HEK293 (cell line): Measurements from ENCODE around the gene RIPK4.

Source experiments
- CTCF ChIA-PET: fragments of 350-600 bp; formaldehyde crosslinking; extraction: SDS; loops from one replicate; lab custom pipeline; 2021; ENCODE audit warnings: antibody characterized with exemption; lab: Yijun Ruan, JAX
- POLR2A ChIA-PET: fragments of 300-600 bp; formaldehyde crosslinking; extraction: SDS; loops from one replicate; lab custom pipeline; 2020; ENCODE audit warnings: antibody characterized with exemption, inconsistent platforms; lab: Yijun Ruan, JAX
- H3K27ac ChIP-seq: fragments of 200-500 bp; sonication (Bioruptor generic); 2 replicates; pipeline ENCODE4 v1.5.1; 2014; ENCODE audit warnings: low read depth, low read length, control low read depth, inconsistent platforms; ENCODE audit errors: extremely low read depth
- H3K36me3 ChIP-seq, 2 experiments: fragments of 200-500 bp in 1 of 2; sonication (Bioruptor generic) in 1 of 2; 1 replicate in 1 of 2; 2 replicates in 1 of 2; pipeline ENCODE4 v1.5.1; 2014 to 2017; ENCODE audit warnings: inconsistent platforms in 2 of 2, low read length in 2 of 2; ENCODE audit not compliant: control insufficient read depth in 2 of 2, insufficient read depth in 1 of 2
- H3K4me1 ChIP-seq: fragments of 200-500 bp; sonication (Bioruptor generic); 2 replicates; pipeline ENCODE4 v1.5.1; 2014; ENCODE audit warnings: mild to moderate bottlenecking, low read length, inconsistent platforms; ENCODE audit not compliant: control insufficient read depth, insufficient read depth
- H3K4me3 ChIP-seq: 2 replicates; pipeline ENCODE4 v1.5.1; 2011; ENCODE audit warnings: low read depth, mild to moderate bottlenecking, control low read depth, low read length, moderate library complexity
- H3K9me3 ChIP-seq: fragments of 200-500 bp; sonication (Bioruptor generic); 2 replicates; pipeline ENCODE4 v1.5.1; 2014; ENCODE audit warnings: low read depth, low read length, inconsistent platforms; ENCODE audit not compliant: control insufficient read depth, insufficient read depth
- BCL11A ChIP-seq: fragments of 450-650 bp; formaldehyde crosslinking; IDR thresholded peaks from 2 replicates; pipeline ENCODE4 v1.5.1; 2016; ENCODE audit warnings: low read depth, missing biosample characterization, missing genetic modification characterization
- IKZF3 ChIP-seq: fragments of 450-650 bp; IDR thresholded peaks from 2 replicates; pipeline ENCODE4 v1.5.0; 2018; ENCODE audit warnings: missing biosample characterization, mild to moderate bottlenecking, missing genetic modification characterization, moderate library complexity
- KLF1 ChIP-seq: fragments of 450-650 bp; formaldehyde crosslinking; IDR thresholded peaks from 2 replicates; pipeline ENCODE4 v1.5.1; 2016; ENCODE audit warnings: missing biosample characterization, missing genetic modification characterization
- PRDM1 ChIP-seq: fragments of 450-650 bp; formaldehyde crosslinking; IDR thresholded peaks from 2 replicates; pipeline ENCODE4; 2016; ENCODE audit warnings: missing biosample characterization, missing genetic modification characterization
- SALL2 ChIP-seq: fragments of 450-650 bp; formaldehyde crosslinking; IDR thresholded peaks from 2 replicates; pipeline ENCODE4 v1.5.0; 2017; ENCODE audit warnings: missing biosample characterization, mild to moderate bottlenecking, missing genetic modification characterization, borderline replicate concordance
- ZBTB17 ChIP-seq: fragments of 450-650 bp; formaldehyde crosslinking; IDR thresholded peaks from 2 replicates; pipeline ENCODE4 v1.5.1; 2016; ENCODE audit warnings: missing biosample characterization, missing genetic modification characterization
- ZBTB20 ChIP-seq: fragments of 450-650 bp; formaldehyde crosslinking; IDR thresholded peaks from 2 replicates; pipeline ENCODE4 v1.5.1; 2016; ENCODE audit warnings: missing biosample characterization, missing genetic modification characterization
- ZBTB8A ChIP-seq: fragments of 450-650 bp; formaldehyde crosslinking; IDR thresholded peaks from 2 replicates; pipeline ENCODE4 v1.5.1; 2016; ENCODE audit warnings: missing biosample characterization, missing genetic modification characterization
- ZFP69B ChIP-seq: fragments of 450-650 bp; formaldehyde crosslinking; IDR thresholded peaks from 2 replicates; pipeline ENCODE4 v1.5.1; 2016; ENCODE audit warnings: missing biosample characterization, missing genetic modification characterization
- ZIC2 ChIP-seq: fragments of 450-650 bp; formaldehyde crosslinking; IDR thresholded peaks from 2 replicates; pipeline ENCODE4 v1.5.1; 2016; ENCODE audit warnings: missing biosample characterization, missing genetic modification characterization
- ZNF114 ChIP-seq: fragments of 450-650 bp; formaldehyde crosslinking; IDR thresholded peaks from 2 replicates; pipeline ENCODE4 v1.5.0; 2017; ENCODE audit warnings: missing biosample characterization, missing genetic modification characterization
- ZNF16 ChIP-seq: fragments of 450-650 bp; formaldehyde crosslinking; IDR thresholded peaks from 2 replicates; pipeline ENCODE4 v1.5.1; 2016; ENCODE audit warnings: low read depth, missing biosample characterization, missing genetic modification characterization
- ZNF2 ChIP-seq: fragments of 450-650 bp; formaldehyde crosslinking; IDR thresholded peaks from 2 replicates; pipeline ENCODE4 v1.5.1; 2016; ENCODE audit warnings: missing biosample characterization, missing genetic modification characterization
- ZNF223 ChIP-seq: fragments of 450-650 bp; formaldehyde crosslinking; IDR thresholded peaks from 2 replicates; pipeline ENCODE4 v1.5.1; 2016; ENCODE audit warnings: missing biosample characterization, missing genetic modification characterization
- ZNF341 ChIP-seq: fragments of 450-650 bp; formaldehyde crosslinking; IDR thresholded peaks from 2 replicates; pipeline ENCODE4; 2016; ENCODE audit warnings: low read depth, missing biosample characterization, missing genetic modification characterization
- ZNF394 ChIP-seq: fragments of 450-650 bp; formaldehyde crosslinking; IDR thresholded peaks from 2 replicates; pipeline ENCODE4 v1.5.1; 2016; ENCODE audit warnings: missing biosample characterization, missing genetic modification characterization, mild to moderate bottlenecking, moderate library complexity, borderline replicate concordance
- ZNF501 ChIP-seq: fragments of 450-650 bp; formaldehyde crosslinking; IDR thresholded peaks from 2 replicates; pipeline ENCODE4 v1.5.1; 2016; ENCODE audit warnings: missing biosample characterization, missing genetic modification characterization
- ZNF529 ChIP-seq: fragments of 450-650 bp; formaldehyde crosslinking; IDR thresholded peaks from 2 replicates; pipeline ENCODE4 v1.5.1; 2017; ENCODE audit warnings: missing genetic modification characterization, missing biosample characterization; ENCODE audit not compliant: insufficient replicate concordance
- ZNF544 ChIP-seq: fragments of 450-650 bp; formaldehyde crosslinking; IDR thresholded peaks from 2 replicates; pipeline ENCODE4 v1.5.0; 2017; ENCODE audit warnings: missing biosample characterization, missing genetic modification characterization
- ZNF548 ChIP-seq: fragments of 450-650 bp; formaldehyde crosslinking; IDR thresholded peaks from 2 replicates; pipeline ENCODE4 v1.5.1; 2016; ENCODE audit warnings: missing biosample characterization, missing genetic modification characterization
- ZNF560 ChIP-seq: fragments of 450-650 bp; formaldehyde crosslinking; IDR thresholded peaks from 2 replicates; pipeline ENCODE4 v1.5.1; 2017; ENCODE audit warnings: missing biosample characterization, missing genetic modification characterization, borderline replicate concordance
- ZNF677 ChIP-seq: fragments of 450-650 bp; IDR thresholded peaks from 2 replicates; pipeline ENCODE4 v1.5.0; 2018; ENCODE audit warnings: missing biosample characterization, mild to moderate bottlenecking, missing genetic modification characterization, moderate library complexity
- ZNF707 ChIP-seq: fragments of 450-650 bp; formaldehyde crosslinking; IDR thresholded peaks from 2 replicates; pipeline ENCODE4 v1.5.1; 2016; ENCODE audit warnings: missing biosample characterization, missing genetic modification characterization
- ZNF843 ChIP-seq: fragments of 450-650 bp; formaldehyde crosslinking; IDR thresholded peaks from 2 replicates; pipeline ENCODE4 v1.5.1; 2016; ENCODE audit warnings: missing biosample characterization, missing genetic modification characterization
- ZSCAN30 ChIP-seq: fragments of 450-650 bp; IDR thresholded peaks from 2 replicates; pipeline ENCODE4 v1.5.1; 2018; ENCODE audit warnings: missing biosample characterization, mild to moderate bottlenecking, missing genetic modification characterization, moderate library complexity
- ZXDB ChIP-seq: fragments of 450-650 bp; formaldehyde crosslinking; IDR thresholded peaks from 2 replicates; pipeline ENCODE4 v1.5.1; 2016; ENCODE audit warnings: missing biosample characterization, missing genetic modification characterization
- TF ChIP-seq, protein P1 (sequence below): fragments of 450-650 bp; formaldehyde crosslinking; IDR thresholded peaks from 2 replicates; pipeline ENCODE4 v1.5.1; 2016; ENCODE audit warnings: missing biosample characterization, missing genetic modification characterization
- TF ChIP-seq, protein P2 (sequence below): fragments of 450-650 bp; formaldehyde crosslinking; IDR thresholded peaks from 2 replicates; pipeline ENCODE4 v1.5.1; 2016; ENCODE audit warnings: missing biosample characterization, missing genetic modification characterization

Gene RIPK4

DNA sequence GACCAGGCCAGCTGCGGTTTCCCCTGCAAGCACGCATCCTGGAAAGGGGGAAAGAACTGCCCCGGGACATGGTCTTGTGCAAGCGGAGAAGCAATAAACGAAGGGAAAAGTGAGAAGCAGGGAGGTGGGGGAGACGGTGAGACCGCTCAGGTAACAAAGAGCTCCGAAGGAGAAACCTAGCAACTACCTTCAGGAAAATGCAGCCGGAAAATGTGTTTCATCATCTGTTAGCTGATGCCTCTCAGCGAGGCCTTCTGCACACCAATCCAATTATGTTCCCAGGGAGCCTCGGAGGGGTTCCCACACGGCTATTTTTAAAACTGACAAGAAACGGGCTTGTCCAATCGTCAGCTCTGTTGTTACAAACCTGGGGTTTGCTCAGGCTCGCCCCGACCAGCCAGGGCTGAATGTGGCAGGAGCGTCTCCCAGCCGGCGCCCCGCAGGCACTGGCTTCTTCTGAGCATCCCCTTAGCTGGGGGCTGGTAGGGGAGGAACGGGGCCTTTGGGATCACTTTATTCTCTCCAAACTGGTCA is 3.4 kb downstream of the RIPK4 start (continued):
- TF ChIP-seq ZBTB8A (tag by site-specific recombination) (0 out of 2 replicates have a peak, but pooled peaks have one; percentile 11), IKZF3 (tag by site-specific recombination) (peak; percentile 42; the same call in 1 of the 2 replicates), ZNF501 (tag by site-specific recombination) (no peak), ZNF843 (tag by site-specific recombination) (no peak)

DNA sequence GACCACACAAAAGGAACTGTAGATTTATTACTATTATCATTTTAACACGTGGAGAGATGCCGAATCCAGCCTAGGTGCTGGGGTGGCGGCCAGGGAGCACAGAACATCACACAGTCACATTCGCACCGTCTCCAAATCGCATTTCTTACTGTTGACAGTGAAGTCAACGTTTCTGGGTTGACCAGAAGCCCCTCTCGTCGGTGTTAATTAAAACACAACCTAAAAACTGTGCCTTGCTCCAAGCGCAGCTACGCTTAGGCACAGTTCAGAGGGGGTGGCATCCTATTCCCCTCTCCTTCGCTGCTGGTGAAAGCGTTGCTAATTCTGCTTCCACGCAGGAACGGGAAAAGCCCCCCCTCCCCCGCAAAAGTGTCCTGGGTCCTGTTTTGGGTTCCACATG is 4.1 kb downstream of the RIPK4 start:
- Histone ChIP-seq H3K4me1 (peaks cover 37% of the 10 kb centered on the region), H3K9me3 (no peaks in the 10 kb centered on the region), H3K27ac (no peak overlapping the region), H3K4me3 (no peak overlapping the region), H3K36me3 (no peaks in the 10 kb centered on the region)
- TF ChIP-seq, protein P1, sequence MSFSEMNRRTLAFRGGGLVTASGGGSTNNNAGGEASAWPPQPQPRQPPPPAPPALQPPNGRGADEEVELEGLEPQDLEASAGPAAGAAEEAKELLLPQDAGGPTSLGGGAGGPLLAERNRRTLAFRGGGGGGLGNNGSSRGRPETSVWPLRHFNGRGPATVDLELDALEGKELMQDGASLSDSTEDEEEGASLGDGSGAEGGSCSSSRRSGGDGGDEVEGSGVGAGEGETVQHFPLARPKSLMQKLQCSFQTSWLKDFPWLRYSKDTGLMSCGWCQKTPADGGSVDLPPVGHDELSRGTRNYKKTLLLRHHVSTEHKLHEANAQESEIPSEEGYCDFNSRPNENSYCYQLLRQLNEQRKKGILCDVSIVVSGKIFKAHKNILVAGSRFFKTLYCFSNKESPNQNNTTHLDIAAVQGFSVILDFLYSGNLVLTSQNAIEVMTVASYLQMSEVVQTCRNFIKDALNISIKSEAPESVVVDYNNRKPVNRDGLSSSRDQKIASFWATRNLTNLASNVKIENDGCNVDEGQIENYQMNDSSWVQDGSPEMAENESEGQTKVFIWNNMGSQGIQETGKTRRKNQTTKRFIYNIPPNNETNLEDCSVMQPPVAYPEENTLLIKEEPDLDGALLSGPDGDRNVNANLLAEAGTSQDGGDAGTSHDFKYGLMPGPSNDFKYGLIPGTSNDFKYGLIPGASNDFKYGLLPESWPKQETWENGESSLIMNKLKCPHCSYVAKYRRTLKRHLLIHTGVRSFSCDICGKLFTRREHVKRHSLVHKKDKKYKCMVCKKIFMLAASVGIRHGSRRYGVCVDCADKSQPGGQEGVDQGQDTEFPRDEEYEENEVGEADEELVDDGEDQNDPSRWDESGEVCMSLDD: no peak
- TF ChIP-seq SALL2 (no peak), ZNF223 (tag by site-specific recombination) (no peak), ZNF548 (tag by site-specific recombination) (no peak), ZNF16 (tag by site-specific recombination) (no peak), ZSCAN30 (tag by site-specific recombination) (no peak), ZNF544 (tag by site-specific recombination) (no peak), ZNF529 (tag by site-specific recombination) (no peak), ZBTB17 (tag by site-specific recombination) (no peak), ZNF114 (no peak), BCL11A (tag by site-specific recombination) (no peak), PRDM1 (tag by site-specific recombination) (no peak), ZFP69B (tag by site-specific recombination) (no peak), ZNF560 (tag by site-specific recombination) (no peak), ZNF677 (tag by site-specific recombination) (no peak)
- ChIA-PET POLR2A (interaction anchor here (1.0 kb wide), 1 partner anchor 14 kb away, joined by 3 read pairs; no protein-coding TSS in a partner anchor), CTCF (interaction anchor here (1.1 to 2.9 kb wide), 4 partner anchors 15 to 150 kb away, joined by 3 to 13 read pairs (median 6); no protein-coding TSS in a partner anchor)

DNA sequence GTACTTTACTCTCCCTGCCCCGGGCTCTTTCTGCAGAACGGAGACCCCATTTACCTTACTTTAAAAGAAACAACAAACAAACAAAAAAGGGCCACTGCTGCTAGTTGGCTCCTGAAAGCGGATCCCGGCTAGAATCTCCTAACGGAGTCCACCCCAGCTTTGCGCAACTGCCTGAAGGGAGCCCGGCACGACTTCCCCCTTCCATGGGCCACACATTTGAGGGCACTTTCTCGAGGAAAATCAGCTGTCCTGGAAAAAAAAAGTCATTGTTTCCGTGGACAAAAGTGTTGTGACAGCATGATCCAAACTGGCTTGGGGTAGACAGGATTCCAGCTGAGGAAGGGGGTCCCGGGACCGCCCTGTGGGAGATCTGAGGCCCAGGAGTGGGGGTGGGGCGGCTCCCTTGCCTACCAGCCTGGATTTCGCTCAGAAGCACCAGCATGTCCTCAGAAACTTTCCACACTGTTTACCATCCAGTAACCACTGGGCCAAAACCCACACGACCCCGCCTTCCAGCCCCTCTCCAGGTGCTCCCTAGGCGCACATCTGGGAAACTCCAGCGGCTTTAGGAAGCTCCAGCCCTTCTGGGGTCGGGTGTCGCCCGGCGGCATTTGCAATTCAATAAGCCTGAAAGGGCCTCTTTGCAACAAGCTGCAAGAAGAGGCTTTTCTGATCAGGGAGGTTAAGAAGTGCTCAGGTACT is 4.8 kb downstream of the RIPK4 start:
- ChIA-PET CTCF (interaction anchor here (0.6 to 2.9 kb wide), 7 partner anchors 10 to 149 kb away, joined by 3 to 13 read pairs (median 4); no protein-coding TSS in a partner anchor), POLR2A (interaction anchor here (0.8 kb wide), 2 partner anchors 23 to 113 kb away, joined by 3 to 6 read pairs; no protein-coding TSS in a partner anchor)
- Histone ChIP-seq H3K4me1 (peaks cover 31% of the 10 kb centered on the region), H3K9me3 (no peaks in the 10 kb centered on the region), H3K4me3 (no peak overlapping the region), H3K27ac (no peak overlapping the region; the same call in 1 of the 2 replicates), H3K36me3 (peaks cover 0 to 2% of the 10 kb centered on the region in 2 experiments; a peak in 1 of 3 replicates)
- TF ChIP-seq IKZF3 (tag by site-specific recombination) (peak; percentile 88), ZBTB20 (tag by site-specific recombination) (peak; percentile 5; the same call in 1 of the 2 replicates), ZBTB8A (tag by site-specific recombination) (peak; percentile 53; the same call in 1 of the 2 replicates), ZNF2 (tag by site-specific recombination) (no peak), KLF1 (tag by site-specific recombination) (peak; percentile 52; the same call in 1 of the 2 replicates), ZNF707 (tag by site-specific recombination) (no peak), ZNF394 (peak; percentile 80), ZNF341 (tag by site-specific recombination) (peak; percentile 33), ZIC2 (peak; percentile 41; the same call in 1 of the 2 replicates), ZXDB (tag by site-specific recombination) (no peak)
- TF ChIP-seq, protein P2, sequence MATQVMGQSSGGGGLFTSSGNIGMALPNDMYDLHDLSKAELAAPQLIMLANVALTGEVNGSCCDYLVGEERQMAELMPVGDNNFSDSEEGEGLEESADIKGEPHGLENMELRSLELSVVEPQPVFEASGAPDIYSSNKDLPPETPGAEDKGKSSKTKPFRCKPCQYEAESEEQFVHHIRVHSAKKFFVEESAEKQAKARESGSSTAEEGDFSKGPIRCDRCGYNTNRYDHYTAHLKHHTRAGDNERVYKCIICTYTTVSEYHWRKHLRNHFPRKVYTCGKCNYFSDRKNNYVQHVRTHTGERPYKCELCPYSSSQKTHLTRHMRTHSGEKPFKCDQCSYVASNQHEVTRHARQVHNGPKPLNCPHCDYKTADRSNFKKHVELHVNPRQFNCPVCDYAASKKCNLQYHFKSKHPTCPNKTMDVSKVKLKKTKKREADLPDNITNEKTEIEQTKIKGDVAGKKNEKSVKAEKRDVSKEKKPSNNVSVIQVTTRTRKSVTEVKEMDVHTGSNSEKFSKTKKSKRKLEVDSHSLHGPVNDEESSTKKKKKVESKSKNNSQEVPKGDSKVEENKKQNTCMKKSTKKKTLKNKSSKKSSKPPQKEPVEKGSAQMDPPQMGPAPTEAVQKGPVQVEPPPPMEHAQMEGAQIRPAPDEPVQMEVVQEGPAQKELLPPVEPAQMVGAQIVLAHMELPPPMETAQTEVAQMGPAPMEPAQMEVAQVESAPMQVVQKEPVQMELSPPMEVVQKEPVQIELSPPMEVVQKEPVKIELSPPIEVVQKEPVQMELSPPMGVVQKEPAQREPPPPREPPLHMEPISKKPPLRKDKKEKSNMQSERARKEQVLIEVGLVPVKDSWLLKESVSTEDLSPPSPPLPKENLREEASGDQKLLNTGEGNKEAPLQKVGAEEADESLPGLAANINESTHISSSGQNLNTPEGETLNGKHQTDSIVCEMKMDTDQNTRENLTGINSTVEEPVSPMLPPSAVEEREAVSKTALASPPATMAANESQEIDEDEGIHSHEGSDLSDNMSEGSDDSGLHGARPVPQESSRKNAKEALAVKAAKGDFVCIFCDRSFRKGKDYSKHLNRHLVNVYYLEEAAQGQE (tag by site-specific recombination): 0 out of 2 replicates have a peak, but pooled peaks have one; percentile 0
